ENCODE results near the gene GMDS. TPM values are rescaled to one million over a fixed set of nuclear protein-coding genes. Genes with fewer than 3 reads are reported as not detected.

Gene GMDS
- total RNA-seq, 1 donor from 2014 or later: 19.9 TPM

DNA sequence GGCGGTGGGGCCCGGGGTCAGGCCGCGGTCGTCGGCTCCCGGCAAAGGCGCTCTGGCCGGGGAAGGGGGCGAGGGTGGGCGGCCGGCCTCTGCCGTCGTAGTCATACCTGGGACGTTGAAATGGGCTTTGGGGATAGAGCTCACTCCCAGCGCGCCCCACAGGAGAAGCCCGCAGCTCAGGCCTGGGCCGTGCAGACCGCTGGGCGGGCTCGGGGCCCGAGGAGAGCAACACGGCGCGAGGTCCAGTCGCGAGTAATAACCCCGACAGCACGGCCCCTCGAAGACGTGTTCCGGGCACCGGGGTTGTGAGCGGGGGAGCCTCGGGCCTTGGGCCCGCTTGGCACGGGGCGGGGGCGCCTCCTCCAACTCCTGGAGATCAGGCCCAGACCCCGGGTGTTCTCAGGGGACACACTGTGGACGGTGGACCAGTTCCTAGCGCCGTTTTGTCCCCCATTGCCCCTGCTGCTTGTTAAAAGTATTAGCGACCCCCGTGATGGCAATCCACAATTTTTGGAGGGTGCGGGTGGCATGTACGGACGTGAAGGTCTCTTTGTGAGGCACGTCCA, 624.8 kb downstream of the GMDS start:
- TF ChIP-seq, protein P1, sequence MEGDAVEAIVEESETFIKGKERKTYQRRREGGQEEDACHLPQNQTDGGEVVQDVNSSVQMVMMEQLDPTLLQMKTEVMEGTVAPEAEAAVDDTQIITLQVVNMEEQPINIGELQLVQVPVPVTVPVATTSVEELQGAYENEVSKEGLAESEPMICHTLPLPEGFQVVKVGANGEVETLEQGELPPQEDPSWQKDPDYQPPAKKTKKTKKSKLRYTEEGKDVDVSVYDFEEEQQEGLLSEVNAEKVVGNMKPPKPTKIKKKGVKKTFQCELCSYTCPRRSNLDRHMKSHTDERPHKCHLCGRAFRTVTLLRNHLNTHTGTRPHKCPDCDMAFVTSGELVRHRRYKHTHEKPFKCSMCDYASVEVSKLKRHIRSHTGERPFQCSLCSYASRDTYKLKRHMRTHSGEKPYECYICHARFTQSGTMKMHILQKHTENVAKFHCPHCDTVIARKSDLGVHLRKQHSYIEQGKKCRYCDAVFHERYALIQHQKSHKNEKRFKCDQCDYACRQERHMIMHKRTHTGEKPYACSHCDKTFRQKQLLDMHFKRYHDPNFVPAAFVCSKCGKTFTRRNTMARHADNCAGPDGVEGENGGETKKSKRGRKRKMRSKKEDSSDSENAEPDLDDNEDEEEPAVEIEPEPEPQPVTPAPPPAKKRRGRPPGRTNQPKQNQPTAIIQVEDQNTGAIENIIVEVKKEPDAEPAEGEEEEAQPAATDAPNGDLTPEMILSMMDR (IDR thresholded peaks at IDR 0.05): no peak
- H3K27me3 ChIP-seq: no peaks in the 10 kb centered on the region
- intact Hi-C loops (cut with DNase I): loop anchor here (5.0 kb wide), 3 partner anchors 167 to 1012 kb away; no protein-coding TSS in a partner anchor
- peaks cover 6 to 22% of the 10 kb centered on the region in 2 donors for H3K4me1 ChIP-seq
- no peaks in the 10 kb centered on the region for H3K9me3 ChIP-seq
- peak overlapping the region; percentile 91 to 94 for H3K4me3 ChIP-seq
- DNase-seq (ENCODE audit: low spot score in 2 of 2): no peak
- H3K36me3 ChIP-seq: peaks cover 0 to 4% of the 10 kb centered on the region in 2 donors
- peak overlapping the region; percentile 96 to 100 for H3K27ac ChIP-seq

- no peaks in the 10 kb centered on the region for H3K9me3 ChIP-seq
- H3K4me3 ChIP-seq: peak overlapping the region; percentile 91 to 94
- no peaks in the 10 kb centered on the region for H3K27me3 ChIP-seq
- intact Hi-C loops (cut with DNase I): loop anchor here (5.0 kb wide), 4 partner anchors 167 to 1012 kb away; no protein-coding TSS in a partner anchor
- H3K27ac ChIP-seq: peak overlapping the region; percentile 96 to 100
- no peak for DNase-seq (ENCODE audit: low spot score in 2 of 2)
- peaks cover 0 to 10% of the 10 kb centered on the region in 2 donors for H3K36me3 ChIP-seq
- peaks cover 6 to 22% of the 10 kb centered on the region in 2 donors for H3K4me1 ChIP-seq
- TF ChIP-seq, protein P1 (IDR thresholded peaks at IDR 0.05): no peak
Measured at GRCh38 chr6:1619673-1620503, 625.5 kb downstream of the GMDS start.

DNA sequence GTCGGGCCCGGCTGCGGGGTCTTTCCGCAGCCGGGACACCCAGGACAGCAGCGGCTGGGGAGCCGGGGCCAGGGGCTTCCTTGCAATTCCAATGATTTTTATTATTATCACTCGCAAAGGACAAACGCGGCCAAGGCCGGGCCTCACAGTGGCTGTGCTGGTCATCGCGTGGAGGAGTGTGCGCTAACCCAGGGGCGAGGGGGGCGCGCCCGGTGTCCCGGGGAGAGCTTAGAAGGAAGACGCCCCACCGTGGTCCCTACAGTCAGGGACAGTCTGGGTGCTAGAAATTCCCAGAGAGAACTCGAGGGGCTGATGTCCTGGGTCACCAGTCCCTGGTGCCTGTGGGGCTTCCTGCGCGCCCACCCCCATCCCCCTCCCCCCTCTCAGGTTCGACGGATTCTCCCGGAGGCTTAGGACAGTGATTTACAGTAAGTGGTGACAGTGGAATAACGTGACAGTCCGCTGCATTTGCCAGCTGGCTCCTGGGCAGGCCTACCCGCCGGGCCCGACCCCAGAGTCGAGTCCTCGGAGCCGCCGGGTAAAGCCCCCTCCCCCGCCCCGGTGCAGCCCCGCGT, 626.2 kb downstream of the GMDS start:
- H3K27me3 ChIP-seq: no peaks in the 10 kb centered on the region
- H3K4me3 ChIP-seq: peak overlapping the region; percentile 91 to 94
- DNase-seq (ENCODE audit: low spot score in 2 of 2): no peak
- H3K9me3 ChIP-seq: no peaks in the 10 kb centered on the region
- peaks cover 4 to 22% of the 10 kb centered on the region in 2 donors for H3K4me1 ChIP-seq
- peaks cover 5 to 17% of the 10 kb centered on the region in 2 donors for H3K36me3 ChIP-seq
- peak overlapping the region; percentile 96 to 100 for H3K27ac ChIP-seq
- intact Hi-C loops (cut with DNase I): loop anchor here (5.0 kb wide), 1 partner anchor 418 kb away; no protein-coding TSS in a partner anchor
- TF ChIP-seq, protein P1 (IDR thresholded peaks at IDR 0.05): no peak

DNA sequence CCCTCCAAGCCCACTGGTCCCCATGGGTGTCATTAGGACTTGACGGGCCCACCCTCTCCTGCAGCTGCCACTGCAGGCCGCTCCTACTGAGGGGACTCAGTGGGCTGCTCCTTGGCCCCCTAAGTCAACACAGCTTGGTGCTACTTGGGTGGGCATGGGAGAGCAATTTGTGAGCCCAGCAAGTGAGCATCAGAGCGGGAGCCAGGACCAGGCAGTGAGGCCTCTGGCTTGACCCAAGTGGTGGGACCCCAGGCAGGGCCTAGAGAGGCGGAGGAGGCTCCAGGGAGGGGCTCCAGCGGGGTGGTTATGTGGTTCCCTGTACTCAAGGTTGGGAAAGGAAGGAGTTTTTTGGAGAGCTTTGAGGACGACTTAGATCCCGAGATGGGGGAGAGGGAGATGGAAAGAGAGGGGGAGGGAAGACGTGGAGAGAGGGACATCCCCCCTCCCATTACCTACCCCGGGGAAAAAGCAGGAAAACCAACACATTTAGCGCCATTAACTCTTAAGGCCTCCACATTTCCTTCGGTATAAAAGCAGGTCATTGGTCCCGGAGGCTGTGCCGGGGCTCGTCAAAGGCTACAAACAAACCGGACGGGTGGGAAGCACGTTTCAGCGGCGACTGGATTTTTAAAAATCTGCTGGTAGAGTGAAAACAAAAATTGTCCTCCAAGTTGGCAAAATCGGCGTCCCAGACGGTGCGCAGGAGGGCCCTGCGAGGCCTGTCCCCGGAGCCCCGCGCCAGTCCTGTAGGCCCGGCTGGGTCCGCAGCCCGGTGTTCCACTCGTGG, 626.9 kb downstream of the GMDS start:
- peaks cover 3 to 22% of the 10 kb centered on the region in 2 donors for H3K4me1 ChIP-seq
- peak overlapping the region; percentile 96 to 100 for H3K27ac ChIP-seq
- no peak for DNase-seq (ENCODE audit: low spot score in 2 of 2)
- H3K4me3 ChIP-seq: peak overlapping the region; percentile 91 to 94
- TF ChIP-seq, protein P1 (IDR thresholded peaks at IDR 0.05): no peak
- no peaks in the 10 kb centered on the region for H3K9me3 ChIP-seq
- intact Hi-C loops (cut with DNase I): loop anchor here (5.0 kb wide), 1 partner anchor 419 kb away; no protein-coding TSS in a partner anchor
- H3K36me3 ChIP-seq: peaks cover 12 to 24% of the 10 kb centered on the region in 2 donors
- no peaks in the 10 kb centered on the region for H3K27me3 ChIP-seq
